Smooth muscle cell (in vitro differentiated cells): ENCODE measurements around the gene SCART1. TPM values are rescaled to one million over a fixed set of nuclear protein-coding genes. Genes with fewer than 3 reads are reported as not detected.

Experiments used
- DNase-seq: peaks from one replicate; lab custom pipeline; 2025; ENCODE audit not compliant: unreplicated experiment; lab: John Stamatoyannopoulos, UW
- H2AFZ ChIP-seq: fragments of 200-600 bp; sonication (generic); 2 replicates; pipeline ENCODE4 v1.6.0; 2016; ENCODE audit warnings: antibody characterized with exemption, low read depth, mild to moderate bottlenecking
- H3F3A ChIP-seq: fragments of 200-600 bp; sonication (generic); 2 replicates; pipeline ENCODE4 v1.6.0; 2017; ENCODE audit warnings: antibody characterized with exemption, low read depth
- H3K27ac ChIP-seq: fragments of 200-600 bp; sonication (generic); 2 replicates; pipeline ENCODE4 v1.5.1; 2016; ENCODE audit warnings: low read depth, mild to moderate bottlenecking
- H3K27me3 ChIP-seq: fragments of 200-600 bp; sonication (generic); 2 replicates; pipeline ENCODE4 v1.6.1; 2016; ENCODE audit warnings: low read depth, mild to moderate bottlenecking
- H3K36me3 ChIP-seq: fragments of 200-600 bp; sonication (generic); 2 replicates; pipeline ENCODE4 v1.5.1; 2016; ENCODE audit warnings: low read depth
- H3K4me1 ChIP-seq: fragments of 200-600 bp; sonication (generic); 2 replicates; pipeline ENCODE4 v1.5.1; 2016; ENCODE audit warnings: low read depth
- H3K4me2 ChIP-seq: fragments of 200-600 bp; sonication (generic); 2 replicates; pipeline ENCODE4 v1.6.0; 2016; ENCODE audit warnings: mild to moderate bottlenecking
- H3K4me3 ChIP-seq: fragments of 200-600 bp; sonication (generic); 2 replicates; pipeline ENCODE4 v1.5.1; 2016; ENCODE audit warnings: mild to moderate bottlenecking
- H3K79me2 ChIP-seq: fragments of 200-600 bp; sonication (generic); 2 replicates; pipeline ENCODE4 v1.6.0; 2016; ENCODE audit warnings: low read depth, mild to moderate bottlenecking
- H3K9ac ChIP-seq: fragments of 200-600 bp; sonication (generic); 2 replicates; pipeline ENCODE4 v1.6.0; 2016; ENCODE audit warnings: low read depth
- H3K9me3 ChIP-seq: fragments of 200-600 bp; sonication (generic); replicated peaks from 2 replicates; pipeline ENCODE4 v1.5.1; 2016; ENCODE audit warnings: low read depth
- H4K20me1 ChIP-seq: fragments of 200-600 bp; sonication (generic); 2 replicates; pipeline ENCODE4 v1.6.0; 2016; ENCODE audit warnings: low read depth
- WGBS: methylation state at CpG from one replicate; pipeline ENCODE4 v1.1.7; 2016; ENCODE audit warnings: low lambda C conversion rate; 5-methylcytosine and 5-hydroxymethylcytosine counted together
- polyA plus RNA-seq: library from polyadenylated mRNA; unstranded; fragments of >200 nt; fragmentation: Nextera tagmentation; extraction: Ambion mirVana; gene quantifications from 2 replicates; pipeline ENCODE4 v1.2.1, GENCODE V29; 2016
- total RNA-seq: library from RNA; depleted of rRNA; stranded (reverse); fragments of >200 nt; gene quantifications from 2 replicates; pipeline ENCODE4 v1.2.3, GENCODE V29; 2014
- TF ChIP-seq, protein P1 (sequence below): fragments of 200-600 bp; sonication (generic); IDR thresholded peaks from 2 replicates; pipeline ENCODE4 v1.5.1; 2017; ENCODE audit warnings: borderline replicate concordance, mild to moderate bottlenecking, antibody characterized with exemption; ENCODE audit not compliant: insufficient read depth, poor library complexity, severe bottlenecking

The SCART1 gene
- total and polyA plus RNA-seq, 2 experiments from 2014 or later, result 0.45 to 2.2 TPM

DNA sequence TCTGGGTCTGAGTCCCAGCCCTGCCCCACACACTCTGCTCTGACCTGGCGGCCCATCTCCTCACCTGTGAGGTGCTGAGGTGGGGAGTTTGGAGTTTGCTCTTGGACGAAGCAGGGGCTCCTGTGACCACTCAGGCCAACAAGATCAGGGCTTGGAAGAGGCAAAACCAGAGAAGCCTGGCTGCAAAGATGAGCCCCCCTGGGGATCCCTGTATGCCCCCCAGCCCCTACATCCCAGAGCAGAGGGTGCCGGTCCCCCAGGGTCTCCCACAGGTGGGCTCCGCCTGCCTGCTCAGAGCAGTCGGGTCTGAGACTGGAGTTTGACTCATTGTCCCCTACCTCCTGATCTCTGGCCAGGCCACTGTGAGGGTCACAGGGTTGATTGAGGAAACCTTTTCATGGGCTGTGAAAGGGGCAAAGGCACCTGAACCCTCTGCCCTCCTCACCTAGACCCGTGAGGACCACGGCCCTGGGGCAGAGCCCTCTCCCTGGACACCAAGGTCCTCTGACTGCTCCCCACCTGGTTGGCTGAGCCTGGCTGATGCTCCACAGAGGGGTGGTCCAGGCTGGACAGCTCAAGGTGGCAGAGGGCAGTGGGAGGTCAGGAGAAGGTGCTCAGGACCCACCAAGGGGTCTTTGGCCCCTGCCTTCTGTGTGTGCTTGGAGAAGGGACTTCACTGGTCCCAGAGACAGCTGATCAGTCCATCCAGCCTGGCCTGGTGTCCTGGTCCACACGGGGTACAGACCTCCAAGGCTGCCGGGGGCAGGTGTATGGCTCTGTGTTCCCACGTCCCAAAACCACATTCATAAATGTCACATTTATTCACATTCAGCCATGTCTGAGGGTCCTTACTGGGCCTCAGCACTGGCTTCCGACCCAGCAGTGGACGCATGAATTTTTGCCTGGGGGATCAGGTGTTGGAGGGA is 9.1 kb upstream of the SCART1 start:
- no peaks in the 10 kb centered on the region for H3F3A ChIP-seq
- no peak overlapping the region for H2AFZ ChIP-seq
- H3K9ac ChIP-seq, result no peak overlapping the region
- H3K4me1 ChIP-seq, result no peaks in the 10 kb centered on the region
- no peak overlapping the region for H3K27ac ChIP-seq
- H3K4me3 ChIP-seq, result no peak overlapping the region
- no peaks in the 10 kb centered on the region for H3K79me2 ChIP-seq
- no peaks in the 10 kb centered on the region for H4K20me1 ChIP-seq
- H3K9me3 ChIP-seq, result peaks cover 13% of the 10 kb centered on the region
- TF ChIP-seq, protein P1, sequence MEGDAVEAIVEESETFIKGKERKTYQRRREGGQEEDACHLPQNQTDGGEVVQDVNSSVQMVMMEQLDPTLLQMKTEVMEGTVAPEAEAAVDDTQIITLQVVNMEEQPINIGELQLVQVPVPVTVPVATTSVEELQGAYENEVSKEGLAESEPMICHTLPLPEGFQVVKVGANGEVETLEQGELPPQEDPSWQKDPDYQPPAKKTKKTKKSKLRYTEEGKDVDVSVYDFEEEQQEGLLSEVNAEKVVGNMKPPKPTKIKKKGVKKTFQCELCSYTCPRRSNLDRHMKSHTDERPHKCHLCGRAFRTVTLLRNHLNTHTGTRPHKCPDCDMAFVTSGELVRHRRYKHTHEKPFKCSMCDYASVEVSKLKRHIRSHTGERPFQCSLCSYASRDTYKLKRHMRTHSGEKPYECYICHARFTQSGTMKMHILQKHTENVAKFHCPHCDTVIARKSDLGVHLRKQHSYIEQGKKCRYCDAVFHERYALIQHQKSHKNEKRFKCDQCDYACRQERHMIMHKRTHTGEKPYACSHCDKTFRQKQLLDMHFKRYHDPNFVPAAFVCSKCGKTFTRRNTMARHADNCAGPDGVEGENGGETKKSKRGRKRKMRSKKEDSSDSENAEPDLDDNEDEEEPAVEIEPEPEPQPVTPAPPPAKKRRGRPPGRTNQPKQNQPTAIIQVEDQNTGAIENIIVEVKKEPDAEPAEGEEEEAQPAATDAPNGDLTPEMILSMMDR, result no peak
- WGBS, result 86% methylated on average over 12 of the region's 12 CpGs
- H3K27me3 ChIP-seq, result no peaks in the 10 kb centered on the region
- no peak for DNase-seq
- H3K4me2 ChIP-seq, result no peak overlapping the region
- no peaks in the 10 kb centered on the region for H3K36me3 ChIP-seq

DNA sequence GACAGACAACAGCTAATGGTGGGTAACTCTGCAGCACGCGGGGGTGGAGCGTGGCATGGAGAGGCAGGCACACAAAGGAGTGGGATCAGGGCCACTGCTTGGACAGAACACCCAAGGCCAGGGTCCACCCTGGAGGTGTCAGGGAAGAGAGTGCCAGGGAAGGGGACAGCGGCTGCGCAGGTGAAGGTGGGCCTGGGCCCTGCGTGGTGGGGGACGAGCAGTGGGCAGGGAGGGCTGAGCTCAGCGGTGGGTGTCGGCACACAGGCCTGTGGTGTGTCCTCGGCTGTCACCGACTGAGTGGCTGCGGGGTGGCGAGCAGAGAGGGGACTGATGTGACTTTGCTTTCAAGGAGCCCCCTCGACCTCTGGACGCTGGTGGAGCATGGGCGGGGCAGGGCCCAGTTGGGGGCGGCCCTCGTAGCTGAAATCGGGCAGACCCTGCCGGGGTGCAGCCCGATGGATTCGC is 8.4 kb upstream of the SCART1 start:
- H3K9ac ChIP-seq, result no peak overlapping the region
- no peak overlapping the region for H3K4me3 ChIP-seq
- H4K20me1 ChIP-seq, result no peaks in the 10 kb centered on the region
- TF ChIP-seq, protein P1, result no peak
- no peaks in the 10 kb centered on the region for H3K79me2 ChIP-seq
- H2AFZ ChIP-seq, result no peak overlapping the region
- H3K27ac ChIP-seq, result no peak overlapping the region
- H3K9me3 ChIP-seq, result peaks cover 13% of the 10 kb centered on the region
- H3F3A ChIP-seq, result no peaks in the 10 kb centered on the region
- H3K4me2 ChIP-seq, result no peak overlapping the region
- 94% methylated on average over 14 of the region's 22 CpGs for whole genome bisulfite sequencing
- DNase-seq, result no peak
- no peaks in the 10 kb centered on the region for H3K4me1 ChIP-seq
- H3K27me3 ChIP-seq, result no peaks in the 10 kb centered on the region
- no peaks in the 10 kb centered on the region for H3K36me3 ChIP-seq

DNA sequence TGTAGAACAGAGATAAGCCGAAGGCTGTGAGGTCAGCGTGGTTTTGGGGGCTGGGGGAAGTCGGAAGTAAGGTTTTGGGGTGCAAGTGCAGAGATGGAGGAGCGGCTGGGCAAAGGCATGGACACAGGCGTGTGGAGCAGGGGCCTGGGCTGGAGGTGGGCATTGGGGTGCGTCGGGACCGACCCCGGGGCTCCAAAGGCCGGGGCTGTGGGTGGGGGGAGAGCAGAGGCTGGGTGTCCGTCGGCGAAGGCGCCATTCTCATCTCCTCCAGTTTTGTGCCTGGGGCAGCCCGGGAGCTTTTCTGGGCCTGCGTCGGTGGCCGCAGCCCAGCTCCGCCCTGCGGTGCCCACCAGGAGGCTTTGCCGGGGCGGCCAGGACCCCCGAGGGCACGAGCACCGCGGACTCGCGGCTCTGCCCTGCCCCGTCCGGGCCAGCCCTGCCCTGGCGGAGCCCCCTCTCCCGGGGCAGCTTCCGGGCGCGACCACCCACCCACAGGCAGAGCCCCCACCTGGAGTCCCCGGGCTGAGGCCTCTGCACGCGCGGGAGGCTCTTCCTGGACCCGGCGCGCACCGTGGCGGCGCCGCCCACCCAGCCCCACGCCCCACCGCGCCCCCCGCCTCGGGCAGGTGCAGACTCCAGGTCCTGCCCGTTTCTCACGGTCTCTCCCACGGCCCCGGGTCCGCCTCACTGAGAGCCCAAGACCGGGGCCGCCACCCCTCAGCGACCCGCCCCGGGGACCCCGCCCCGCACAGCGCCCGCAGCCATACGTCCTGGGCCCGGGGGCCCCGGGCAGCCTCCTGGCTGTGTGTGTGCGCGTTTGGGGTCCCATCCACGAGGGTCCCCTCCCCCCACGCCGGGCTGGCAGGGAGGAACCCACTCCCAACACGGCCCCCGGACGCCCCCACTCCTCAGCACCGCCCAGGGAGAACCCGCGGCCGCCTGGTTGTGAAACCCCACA is 7.7 kb upstream of the SCART1 start:
- H3K4me1 ChIP-seq, result no peaks in the 10 kb centered on the region
- H2AFZ ChIP-seq, result no peak overlapping the region
- H3K9ac ChIP-seq, result no peak overlapping the region
- H3K27me3 ChIP-seq, result no peaks in the 10 kb centered on the region
- no peak overlapping the region for H3K4me3 ChIP-seq
- no peaks in the 10 kb centered on the region for H3K79me2 ChIP-seq
- 94% methylated on average over 50 of the region's 80 CpGs for WGBS
- H3K4me2 ChIP-seq, result no peak overlapping the region
- H4K20me1 ChIP-seq, result no peaks in the 10 kb centered on the region
- TF ChIP-seq, protein P1, result no peak
- H3K27ac ChIP-seq, result no peak overlapping the region
- H3K36me3 ChIP-seq, result no peaks in the 10 kb centered on the region
- no peak for DNase-seq
- H3K9me3 ChIP-seq, result peaks cover 13% of the 10 kb centered on the region
- no peaks in the 10 kb centered on the region for H3F3A ChIP-seq
